HG03175 (cell line): ENCODE data around the gene KRT4.
"Not testable (repeated sequence)": the region's sequence is repeated elsewhere in the genome, so short reads cannot be mapped to it uniquely, and the experiment has no call there.

Source experiments
- ATAC-seq: cut with Tn5 transposase; IDR thresholded peaks from one replicate; pipeline ENCODE4 v1.9.1; 2021; ENCODE audit warnings: mild to moderate bottlenecking, moderate library complexity; ENCODE audit not compliant: unreplicated experiment

KRT4 gene

DNA sequence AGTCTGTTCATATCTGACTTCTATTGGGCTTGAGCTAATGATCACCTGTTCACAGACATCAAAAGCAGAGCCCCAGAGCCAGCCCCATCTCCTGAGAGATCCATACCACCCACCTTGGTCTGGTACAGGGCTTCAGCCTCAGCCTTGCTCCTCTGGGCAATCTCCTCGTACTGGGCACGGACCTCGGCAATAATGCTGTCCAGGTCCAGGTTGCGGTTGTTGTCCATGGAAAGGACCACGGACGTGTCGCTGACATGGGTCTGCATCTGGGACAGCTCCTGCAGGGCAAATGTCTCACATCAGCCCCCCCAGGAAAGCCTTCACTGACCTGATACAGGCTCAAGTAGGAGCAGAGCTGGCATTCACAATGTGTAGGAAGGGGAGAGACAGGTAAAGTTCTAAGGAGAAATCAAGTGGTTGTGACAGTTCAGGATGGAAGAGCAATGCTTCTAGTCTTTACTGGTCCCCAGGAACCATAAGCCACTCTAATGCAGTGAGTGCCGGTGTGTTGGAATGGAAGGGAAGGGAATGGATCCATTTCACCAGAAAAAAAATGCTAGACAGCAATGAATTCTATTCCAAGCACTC, 5.2 kb downstream of the KRT4 start:
- ATAC-seq: no peak

DNA sequence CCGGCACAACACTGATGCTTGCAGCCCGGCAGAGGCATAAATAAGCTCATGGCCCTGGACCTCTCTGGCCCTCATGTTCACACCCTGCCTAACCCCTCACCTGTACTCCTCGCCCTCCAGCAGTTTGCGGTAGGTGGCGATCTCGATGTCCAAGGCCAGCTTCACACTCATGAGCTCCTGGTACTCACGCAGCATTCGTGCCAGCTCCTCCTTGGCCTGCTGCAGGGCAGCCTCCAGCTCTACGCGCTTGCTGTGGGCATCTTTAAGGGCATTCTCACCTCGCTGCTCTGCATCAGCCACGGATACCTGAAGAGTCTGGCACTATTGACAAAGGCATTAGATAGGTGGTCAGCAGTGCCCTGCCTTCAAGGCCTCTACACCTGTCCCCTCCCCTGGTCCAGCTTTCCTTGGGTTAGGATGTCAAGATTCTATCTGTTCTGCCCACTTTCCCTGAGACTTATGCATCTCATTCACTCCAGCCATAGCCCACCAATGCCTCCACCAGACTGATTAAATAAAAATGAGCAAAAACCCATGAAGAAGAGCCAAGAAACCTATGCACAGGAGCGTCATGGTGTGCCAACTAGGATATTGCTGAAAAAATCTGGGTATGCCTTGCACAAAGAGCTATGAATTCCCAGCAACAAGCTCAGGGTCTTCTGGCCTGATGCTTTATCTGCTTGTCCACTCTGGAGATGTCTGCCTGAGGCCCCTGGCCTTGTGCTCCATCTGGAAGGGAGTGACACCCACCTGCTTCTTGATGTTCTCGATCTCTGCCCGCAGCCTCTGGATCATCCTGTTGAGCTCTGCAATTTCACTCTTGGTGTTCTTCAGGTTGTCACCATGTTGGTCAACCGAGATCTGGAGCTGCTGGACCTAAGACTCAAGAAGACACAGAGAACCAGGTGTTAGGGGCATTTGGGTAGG, 6.1 kb downstream of the KRT4 start:
- ATAC-seq: no peak

DNA sequence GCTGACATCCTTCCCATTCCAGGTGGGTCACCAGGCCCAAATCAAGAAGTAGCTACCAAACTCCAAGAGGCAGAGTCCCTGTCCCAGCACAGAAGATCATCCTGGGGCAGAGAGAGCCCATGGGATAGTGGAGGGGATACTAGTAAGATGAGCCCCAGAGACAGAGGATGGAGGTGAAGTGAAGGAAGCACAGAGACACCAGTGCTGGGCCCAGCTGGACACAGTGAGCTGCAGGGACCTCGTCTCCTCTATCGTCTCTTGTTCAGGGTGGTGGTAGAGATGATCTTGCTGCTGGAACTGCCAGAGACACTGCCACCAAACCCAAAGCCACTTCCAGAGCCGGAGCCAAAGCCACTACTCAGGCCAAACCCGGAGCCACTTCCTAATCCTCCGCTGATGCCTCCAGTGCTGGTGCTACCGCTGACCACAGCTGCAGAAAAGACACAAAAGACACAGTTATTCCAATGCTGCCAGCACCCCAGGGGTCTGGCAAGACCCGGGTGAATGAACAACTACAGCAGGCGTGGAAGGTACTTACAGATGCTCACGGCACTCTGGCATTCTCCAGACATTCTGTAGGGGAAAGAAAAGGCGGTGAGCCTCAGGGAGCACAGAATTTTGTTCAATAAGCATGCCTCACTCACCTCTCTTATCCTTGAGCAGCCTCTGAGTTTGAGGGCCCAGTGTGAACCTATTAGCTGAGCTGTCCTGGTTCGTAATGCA, 6.9 kb downstream of the KRT4 start:
- no peak for ATAC-seq

DNA sequence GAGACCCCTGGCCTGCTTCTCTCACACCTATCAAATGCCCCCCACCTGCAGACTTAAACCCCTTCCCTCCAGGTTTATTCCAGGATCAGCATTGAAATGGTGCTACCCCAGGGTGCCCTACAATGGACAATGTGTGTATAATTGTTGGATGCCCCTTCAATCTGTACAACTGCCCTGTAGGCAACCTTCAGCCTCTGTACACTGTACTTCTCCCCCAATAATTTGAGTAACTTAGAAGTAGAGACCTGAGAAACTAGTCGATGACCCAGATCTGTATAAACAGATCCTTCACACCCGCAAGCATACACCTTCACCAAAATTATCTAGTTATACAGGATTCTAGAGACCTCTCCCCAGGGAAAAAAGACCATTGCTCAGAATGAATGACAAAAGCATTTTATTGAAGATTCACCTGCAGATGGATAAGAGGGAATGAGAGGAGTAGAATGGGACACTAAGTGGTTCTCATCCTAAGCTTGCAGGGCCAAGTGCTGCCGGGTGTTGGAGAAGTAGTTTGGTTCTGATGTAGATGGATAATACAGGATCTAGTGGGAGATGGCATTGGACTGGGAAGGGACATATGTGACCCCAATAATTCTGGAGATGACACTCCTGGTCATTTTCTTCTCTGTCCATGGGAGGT, 7.6 kb downstream of the KRT4 start:
- no peak for ATAC-seq

DNA sequence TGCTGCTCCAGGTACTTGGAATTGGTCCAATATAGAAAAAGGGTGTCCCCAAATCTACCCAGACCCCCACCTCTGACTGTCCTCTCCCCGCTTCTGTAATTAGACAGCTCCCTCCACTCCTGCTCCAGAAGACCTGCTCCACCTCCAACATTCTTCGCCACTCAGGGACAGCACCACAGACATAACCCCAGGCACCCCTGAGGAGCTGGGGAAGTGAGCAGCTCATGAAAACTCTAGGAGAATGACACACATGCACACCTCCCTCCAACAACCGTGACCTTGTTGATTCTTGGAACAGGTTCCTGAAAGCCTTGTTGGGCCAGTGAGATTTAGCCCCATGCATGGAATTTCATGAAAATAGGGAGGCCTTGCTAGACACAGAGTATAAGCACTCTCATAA, 8.2 kb downstream of the KRT4 start:
- ATAC-seq: no peak

DNA sequence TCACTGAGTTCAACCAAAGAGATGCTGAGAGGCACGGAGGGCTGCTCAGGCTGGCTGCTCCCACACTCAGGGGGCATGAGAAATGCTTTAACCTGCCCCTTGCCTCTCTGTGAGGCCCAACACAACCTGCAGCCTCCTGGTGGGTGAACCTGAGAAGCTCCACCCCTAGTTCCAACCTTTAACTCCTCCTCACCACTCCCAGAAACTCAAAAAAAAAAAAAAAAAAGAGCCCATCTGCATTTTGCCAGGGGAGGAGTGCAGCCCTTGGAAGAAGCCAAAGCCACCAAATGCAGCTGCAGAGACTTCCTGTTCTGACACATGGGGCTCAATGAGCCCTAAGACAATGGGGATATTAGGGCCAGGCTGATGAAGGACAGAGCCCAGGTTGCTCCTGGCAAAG, 8.9 kb downstream of the KRT4 start:
- ATAC-seq: no peak

DNA sequence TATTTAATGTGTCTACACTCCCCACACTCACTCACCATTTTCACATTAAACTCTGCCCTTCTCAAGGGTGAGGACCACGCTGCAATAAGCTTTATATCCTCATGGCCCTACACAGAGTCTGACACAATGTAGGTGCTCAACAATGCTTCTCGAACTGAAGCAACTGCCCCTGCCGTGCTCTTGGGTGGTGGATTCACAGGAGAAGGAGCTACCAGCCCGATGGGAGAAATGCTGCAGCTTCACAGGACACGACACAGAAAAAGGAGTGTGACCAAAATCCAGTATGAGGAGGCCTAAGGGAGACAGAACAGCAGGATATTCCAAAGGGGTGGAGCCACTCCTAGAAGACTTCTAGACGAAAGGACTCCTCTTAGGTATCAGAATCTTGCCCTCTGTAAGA, 11.5 kb downstream of the KRT4 start:
- ATAC-seq: no peak

DNA sequence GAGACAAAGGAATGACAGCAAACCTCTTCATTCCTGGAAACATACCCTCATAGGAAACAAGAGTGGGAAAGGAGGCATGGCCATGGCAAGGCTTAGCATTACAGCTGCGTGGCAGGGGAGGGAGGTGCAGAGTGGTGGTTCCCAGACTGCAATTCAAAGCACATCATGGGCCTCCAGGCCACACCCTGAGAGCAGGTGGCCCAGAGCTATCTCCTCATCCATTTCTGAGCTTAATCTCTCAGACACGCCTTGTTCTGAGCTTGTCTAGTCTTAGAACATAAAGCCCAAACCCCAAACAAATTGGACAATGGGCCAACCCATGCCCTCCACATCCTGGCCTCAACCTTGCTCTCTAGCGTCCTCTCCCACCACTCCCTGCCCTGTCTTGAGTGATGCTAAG, 12.1 kb downstream of the KRT4 start:
- no peak for ATAC-seq

DNA sequence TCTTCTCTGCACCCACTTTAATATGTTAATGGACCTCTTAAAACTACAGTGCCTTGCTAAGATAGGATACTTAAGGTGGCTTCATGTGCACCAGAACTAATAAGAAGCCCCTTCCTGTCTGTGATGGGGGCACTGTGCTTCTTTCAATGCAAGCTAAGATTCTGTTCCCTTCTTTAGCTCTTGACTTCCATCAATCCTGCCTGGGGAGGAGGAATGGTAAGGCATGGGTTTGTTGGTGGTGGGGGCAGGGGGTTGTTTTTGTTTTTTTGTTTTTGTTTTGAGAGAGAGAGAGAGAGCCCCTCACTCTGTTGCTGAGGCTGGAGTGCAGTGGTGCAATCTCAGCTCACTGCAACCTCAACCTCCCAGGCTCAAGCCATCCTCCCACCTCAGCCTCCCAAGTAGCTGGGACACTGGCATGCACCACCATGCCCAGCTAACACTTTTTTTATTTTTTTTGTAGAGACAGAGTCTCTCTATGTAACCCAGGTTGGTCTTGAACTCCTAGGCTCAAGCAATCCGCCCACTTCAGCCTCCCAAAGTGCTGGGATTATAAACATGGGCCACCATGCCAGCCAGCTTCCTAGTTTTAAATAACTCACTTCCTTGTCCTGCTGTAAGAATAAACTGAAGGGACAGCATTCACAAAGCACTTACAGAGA, 13.5 kb downstream of the KRT4 start:
- no peak for ATAC-seq

DNA sequence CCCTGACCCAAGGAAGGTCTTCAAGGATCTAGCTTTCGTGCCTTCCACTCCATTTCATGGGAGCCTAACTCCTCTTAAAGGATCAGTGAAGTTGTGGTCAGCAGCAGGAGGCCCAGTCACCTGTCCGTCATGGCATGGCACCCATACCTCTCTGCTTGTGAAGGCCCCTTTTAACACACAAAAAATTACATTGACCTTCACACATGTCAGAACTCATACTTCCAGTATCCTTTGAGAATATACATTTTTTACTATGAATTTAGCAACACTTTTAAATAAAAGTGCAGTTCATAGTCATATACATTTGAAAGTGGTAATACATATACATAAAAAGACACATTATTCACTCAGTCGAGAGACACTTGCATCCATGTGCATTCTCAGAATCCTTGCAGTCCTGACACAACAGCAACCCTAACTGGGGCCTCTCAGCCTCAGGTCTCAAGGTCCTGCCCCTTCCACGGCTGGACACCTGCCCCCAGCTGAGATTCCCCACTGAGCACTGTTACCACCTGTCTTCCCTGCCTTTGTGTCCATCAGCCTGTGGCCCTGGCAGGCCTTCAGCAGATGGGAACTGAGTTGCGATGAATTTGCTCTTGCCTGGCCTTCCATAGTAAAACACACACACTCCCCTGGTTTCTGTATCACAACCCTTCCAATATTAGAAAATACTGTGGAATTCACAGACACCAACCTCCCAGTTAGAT, 14.3 kb downstream of the KRT4 start:
- ATAC-seq: no peak

DNA sequence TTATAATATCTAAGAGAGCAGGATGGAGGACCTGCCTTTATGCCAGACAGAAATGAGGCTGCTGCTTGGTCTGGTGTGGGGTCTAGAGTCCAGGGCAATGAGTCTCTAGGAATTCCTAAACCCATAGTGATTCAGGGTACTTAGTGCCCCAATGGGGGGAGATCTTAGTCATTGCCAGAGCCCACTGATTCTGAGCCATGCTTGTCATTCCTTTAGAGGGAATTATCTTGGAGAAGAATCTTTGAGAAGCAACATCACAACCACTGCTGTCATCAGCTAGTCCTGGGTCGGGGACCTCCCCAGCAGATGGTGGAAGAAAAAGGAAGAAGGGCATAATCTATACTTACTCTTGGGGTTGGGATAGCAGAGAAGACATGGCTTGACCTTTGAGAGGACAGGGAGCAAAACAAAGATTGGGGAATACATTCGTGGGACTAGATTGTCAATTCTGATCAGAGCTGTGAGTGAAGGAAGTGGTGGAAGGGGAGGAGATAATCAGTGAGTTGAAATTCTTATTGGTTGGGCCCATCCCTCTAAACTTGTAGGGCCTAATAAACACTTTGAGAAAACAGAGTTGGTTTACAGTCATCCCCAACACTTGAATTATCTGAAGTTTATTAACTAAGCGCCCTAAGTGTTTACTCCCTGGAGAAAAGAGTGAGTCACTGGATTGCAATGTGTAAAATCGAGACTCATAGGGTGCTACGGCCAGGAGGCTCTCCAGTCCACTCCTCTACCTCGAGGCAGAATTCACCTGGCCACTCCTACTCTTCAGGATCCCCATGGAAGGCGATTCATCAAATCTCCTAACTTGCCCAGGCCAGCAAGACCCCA, 15.0 kb downstream of the KRT4 start:
- ATAC-seq: no peak

DNA sequence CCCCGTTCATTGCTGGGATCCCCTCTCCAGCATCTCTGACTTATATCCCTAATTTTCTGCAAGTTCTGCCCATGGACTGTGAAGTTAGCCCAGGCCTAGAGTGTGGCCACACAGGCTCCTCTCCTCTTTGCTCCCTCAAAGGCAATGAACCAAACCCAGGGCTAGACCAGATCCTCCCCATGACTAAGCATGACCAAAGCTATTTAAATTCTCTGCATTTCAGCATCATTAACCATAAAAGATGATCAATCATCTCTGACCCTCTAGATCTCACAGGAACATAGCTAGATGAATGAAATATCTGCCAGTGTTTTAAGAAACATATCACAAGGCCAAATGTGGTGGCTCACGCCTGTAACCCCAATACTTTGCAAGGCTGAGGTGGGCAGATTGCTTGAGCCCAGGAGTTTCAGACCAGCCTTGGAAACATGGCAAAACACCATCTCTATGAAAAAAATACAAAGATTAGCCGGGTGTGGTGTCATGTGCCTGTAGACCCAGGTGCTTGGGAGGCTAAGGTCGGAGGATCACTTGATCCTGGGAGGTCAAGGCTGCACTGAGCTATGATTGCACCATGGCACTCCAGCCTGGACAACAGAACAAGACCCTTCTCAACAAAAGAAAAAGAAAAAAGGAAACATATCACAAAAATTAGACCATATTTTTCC, 15.8 kb downstream of the KRT4 start:
- no peak for ATAC-seq

DNA sequence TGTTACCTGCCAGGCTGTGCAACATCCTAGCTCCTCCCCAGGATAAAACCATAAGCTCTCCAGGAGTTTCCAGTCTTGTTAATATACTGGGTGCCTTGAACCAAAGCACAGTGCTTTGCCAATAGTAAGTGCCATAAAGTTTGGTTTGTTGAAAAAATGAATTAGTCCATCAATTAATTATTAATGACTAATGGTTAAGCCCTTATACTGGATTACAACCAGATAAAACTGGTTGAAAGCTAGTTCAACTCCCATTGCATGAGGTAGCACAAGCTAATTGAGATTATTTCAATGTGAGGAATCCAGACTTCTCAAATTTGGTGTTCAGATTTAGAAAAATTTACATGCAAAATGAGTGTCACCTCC, 16.4 kb downstream of the KRT4 start:
- ATAC-seq: no peak

DNA sequence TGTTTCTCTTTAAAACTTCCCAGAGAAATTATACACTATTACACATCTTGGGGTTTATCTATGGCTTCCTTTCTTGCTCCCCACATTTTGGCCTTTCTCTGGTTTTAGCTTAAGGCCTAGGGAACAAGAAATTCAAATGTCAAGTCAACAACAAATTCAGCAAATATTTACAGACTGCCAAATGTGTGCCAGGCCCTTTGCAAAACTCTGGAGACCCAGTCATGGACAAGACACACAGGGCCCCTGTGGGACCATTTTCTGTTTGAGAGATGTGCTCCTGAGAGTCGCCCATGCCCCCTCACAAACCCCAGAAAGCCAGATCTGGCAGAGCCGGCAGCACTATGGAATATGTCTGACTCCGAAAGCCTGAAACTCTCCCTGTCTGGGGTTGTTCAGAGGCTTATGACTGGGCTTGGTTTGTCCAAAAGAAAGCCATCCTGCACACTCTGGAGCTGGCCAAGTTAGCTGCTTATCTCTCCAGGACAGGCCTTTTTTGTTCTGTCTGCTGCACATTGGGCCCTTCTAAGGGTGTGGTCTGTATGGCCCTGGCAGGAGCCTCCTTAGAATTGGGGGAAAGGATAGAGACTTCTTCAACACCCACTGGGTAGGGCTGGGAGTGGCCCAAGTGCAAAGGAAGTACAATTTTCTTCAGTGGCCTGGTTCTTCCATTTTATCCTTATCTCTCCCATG, 16.9 kb downstream of the KRT4 start:
- no peak for ATAC-seq

DNA sequence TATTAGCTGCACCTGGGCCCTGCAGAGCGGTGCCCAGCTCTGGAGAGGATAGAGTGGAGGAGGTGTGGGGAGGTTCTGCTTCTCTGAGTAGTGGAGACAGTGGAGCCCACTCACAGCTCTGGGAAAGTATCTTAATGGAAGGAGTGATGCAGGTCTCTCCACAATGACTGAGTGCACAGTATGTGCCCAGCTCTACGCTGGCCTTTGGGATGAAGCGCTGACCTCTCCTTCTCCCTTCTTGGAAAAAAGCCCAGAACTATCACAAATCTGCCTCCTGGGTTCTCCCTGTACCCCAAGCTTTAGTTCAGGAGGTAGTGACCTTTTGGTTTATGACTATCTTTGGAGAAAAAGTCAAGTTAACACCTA, 17.5 kb downstream of the KRT4 start:
- ATAC-seq: no peak

DNA sequence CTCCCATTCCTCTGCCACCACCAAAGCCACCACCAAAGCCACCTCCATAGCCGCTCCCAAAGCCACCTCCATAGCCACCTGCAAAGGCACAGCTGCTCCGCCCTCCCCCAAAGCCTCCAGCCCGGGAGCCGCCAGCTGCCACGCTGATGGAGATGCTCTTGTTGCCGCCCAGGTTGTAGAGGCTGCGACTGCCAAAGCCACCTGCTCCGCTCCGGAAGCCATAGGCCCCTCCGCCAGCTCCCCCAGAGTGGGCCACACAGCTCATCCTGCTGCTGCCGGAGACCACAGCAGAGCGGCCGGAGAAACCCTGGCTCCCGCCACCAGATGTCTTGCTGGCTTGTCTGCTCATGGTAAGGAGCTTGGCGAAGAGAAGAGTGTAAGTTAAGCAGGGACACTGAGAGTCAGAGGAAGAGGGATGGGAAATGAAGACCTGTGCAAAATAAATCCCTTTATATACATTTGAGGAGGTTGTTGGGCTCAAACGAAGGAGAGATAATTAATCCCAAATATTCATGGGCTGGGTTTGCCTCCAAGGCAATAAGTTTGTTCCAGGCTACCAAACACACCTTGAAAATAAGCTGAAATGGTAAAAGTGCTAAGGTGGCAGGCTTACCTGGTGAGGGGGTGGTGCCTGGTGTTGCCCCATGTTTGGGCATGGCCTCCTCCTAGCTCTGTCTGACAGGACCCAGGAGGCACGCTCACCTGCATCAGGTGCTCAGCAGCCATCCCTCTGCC, 18.1 kb downstream of the KRT4 start, which contains the start of gene KRT3:
TSS of gene KRT3 (minus strand) at position 424 of the 735 bp plus-strand sequence. CDS start at position 349, 75 bp downstream.
- ATAC-seq: no peak

DNA sequence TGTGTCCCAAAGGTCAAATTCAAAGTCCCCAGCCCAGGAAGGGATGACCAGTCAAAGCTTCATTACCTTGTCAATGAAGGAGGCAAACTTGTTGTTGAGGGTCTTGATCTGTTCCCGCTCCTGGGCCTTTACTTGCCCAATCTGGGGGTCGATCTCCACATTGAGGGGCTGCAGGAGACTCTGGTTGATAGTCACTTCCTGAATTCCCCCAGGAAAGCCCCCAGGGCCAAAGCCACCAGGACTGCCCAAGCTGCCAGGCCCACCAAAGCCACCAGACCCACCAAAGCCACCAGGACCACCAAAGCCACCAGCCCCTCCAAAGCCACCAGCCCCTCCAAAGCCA, 18.6 kb downstream of the KRT4 start:
- ATAC-seq: not testable (repeated sequence)
